ENCODE results near the gene KRT6C. TPM values are rescaled to one million over a fixed set of nuclear protein-coding genes. Genes with fewer than 3 reads are reported as not detected.

KRT6C gene
- total and polyA plus RNA-seq, 2 experiments from 2014 or later, result not detected

DNA sequence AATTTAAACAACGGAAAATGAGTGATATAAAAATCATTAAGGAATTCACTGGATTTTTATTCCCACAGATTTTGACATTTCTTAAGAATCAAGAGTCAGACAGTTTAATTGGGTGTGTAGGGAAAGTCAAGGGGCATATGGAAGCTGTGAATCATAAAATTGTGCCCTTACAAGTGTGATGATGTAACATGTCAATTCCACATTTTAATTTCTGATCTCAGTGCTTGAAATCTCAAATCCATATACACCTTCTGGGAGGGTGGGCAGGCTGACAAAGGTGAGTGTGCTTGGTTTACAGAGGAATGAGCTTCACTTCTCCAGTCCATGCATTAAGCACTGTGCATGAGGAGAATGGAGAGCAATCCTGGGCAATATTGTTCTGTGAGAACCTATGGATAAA is 20.5 kb upstream of the KRT6C start:
- Mint-ChIP-seq H3K4me1 (peaks cover 26% of the 10 kb centered on the region), H3K27ac (no peak overlapping the region), H3K36me3 (ENCODE audit: low read depth) (peaks cover 3% of the 10 kb centered on the region; the same call in 1 of the 3 replicates), H3K9me3 (peaks cover 14% of the 10 kb centered on the region; the same call in 2 of the 3 replicates), H3K27me3 (ENCODE audit: insufficient read depth, low read depth, poor library complexity) (peaks cover 14% of the 10 kb centered on the region), H3K4me3 (no peak overlapping the region)
- Histone ChIP-seq H3K27ac (ENCODE audit: low read depth) (no peak overlapping the region), H3K4me3 (no peak overlapping the region), H4K20me1 (replicated peaks; ENCODE audit: insufficient read depth) (no peaks in the 10 kb centered on the region), H3K4me2 (no peak overlapping the region), H3K4me1 (ENCODE audit: insufficient read depth) (peaks cover 19% of the 10 kb centered on the region), H3K27me3 (ENCODE audit: insufficient read depth) (no peaks in the 10 kb centered on the region), H3K36me3 (ENCODE audit: insufficient read depth) (no peaks in the 10 kb centered on the region), H3F3A (replicated peaks; ENCODE audit: low read depth) (no peaks in the 10 kb centered on the region), H2AFZ (no peak overlapping the region), H3K79me2 (replicated peaks; ENCODE audit: insufficient read depth) (no peaks in the 10 kb centered on the region), H3K9me2 (ENCODE audit: insufficient read depth) (no peaks in the 10 kb centered on the region)
- ATAC-seq (no peak), DNase-seq (ENCODE audit: low spot score) (no peak)
- TF ChIP-seq, protein P1, sequence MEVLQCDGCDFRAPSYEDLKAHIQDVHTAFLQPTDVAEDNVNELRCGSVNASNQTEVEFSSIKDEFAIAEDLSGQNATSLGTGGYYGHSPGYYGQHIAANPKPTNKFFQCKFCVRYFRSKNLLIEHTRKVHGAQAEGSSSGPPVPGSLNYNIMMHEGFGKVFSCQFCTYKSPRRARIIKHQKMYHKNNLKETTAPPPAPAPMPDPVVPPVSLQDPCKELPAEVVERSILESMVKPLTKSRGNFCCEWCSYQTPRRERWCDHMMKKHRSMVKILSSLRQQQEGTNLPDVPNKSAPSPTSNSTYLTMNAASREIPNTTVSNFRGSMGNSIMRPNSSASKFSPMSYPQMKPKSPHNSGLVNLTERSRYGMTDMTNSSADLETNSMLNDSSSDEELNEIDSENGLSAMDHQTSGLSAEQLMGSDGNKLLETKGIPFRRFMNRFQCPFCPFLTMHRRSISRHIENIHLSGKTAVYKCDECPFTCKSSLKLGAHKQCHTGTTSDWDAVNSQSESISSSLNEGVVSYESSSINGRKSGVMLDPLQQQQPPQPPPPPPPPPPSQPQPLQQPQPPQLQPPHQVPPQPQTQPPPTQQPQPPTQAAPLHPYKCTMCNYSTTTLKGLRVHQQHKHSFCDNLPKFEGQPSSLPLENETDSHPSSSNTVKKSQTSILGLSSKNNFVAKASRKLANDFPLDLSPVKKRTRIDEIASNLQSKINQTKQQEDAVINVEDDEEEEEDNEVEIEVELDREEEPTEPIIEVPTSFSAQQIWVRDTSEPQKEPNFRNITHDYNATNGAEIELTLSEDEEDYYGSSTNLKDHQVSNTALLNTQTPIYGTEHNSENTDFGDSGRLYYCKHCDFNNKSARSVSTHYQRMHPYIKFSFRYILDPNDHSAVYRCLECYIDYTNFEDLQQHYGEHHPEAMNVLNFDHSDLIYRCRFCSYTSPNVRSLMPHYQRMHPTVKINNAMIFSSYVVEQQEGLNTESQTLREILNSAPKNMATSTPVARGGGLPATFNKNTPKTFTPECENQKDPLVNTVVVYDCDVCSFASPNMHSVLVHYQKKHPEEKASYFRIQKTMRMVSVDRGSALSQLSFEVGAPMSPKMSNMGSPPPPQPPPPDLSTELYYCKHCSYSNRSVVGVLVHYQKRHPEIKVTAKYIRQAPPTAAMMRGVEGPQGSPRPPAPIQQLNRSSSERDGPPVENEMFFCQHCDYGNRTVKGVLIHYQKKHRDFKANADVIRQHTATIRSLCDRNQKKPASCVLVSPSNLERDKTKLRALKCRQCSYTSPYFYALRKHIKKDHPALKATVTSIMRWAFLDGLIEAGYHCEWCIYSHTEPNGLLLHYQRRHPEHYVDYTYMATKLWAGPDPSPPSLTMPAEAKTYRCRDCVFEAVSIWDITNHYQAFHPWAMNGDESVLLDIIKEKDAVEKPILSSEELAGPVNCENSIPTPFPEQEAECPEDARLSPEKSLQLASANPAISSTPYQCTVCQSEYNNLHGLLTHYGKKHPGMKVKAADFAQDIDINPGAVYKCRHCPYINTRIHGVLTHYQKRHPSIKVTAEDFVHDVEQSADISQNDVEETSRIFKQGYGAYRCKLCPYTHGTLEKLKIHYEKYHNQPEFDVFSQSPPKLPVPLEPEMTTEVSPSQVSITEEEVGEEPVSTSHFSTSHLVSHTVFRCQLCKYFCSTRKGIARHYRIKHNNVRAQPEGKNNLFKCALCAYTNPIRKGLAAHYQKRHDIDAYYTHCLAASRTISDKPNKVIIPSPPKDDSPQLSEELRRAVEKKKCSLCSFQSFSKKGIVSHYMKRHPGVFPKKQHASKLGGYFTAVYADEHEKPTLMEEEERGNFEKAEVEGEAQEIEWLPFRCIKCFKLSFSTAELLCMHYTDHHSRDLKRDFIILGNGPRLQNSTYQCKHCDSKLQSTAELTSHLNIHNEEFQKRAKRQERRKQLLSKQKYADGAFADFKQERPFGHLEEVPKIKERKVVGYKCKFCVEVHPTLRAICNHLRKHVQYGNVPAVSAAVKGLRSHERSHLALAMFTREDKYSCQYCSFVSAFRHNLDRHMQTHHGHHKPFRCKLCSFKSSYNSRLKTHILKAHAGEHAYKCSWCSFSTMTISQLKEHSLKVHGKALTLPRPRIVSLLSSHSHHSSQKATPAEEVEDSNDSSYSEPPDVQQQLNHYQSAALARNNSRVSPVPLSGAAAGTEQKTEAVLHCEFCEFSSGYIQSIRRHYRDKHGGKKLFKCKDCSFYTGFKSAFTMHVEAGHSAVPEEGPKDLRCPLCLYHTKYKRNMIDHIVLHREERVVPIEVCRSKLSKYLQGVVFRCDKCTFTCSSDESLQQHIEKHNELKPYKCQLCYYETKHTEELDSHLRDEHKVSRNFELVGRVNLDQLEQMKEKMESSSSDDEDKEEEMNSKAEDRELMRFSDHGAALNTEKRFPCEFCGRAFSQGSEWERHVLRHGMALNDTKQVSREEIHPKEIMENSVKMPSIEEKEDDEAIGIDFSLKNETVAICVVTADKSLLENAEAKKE (CRISPR knock-in tag; IDR thresholded peaks at IDR 0.05), result no peak
- TF ChIP-seq, protein P2, sequence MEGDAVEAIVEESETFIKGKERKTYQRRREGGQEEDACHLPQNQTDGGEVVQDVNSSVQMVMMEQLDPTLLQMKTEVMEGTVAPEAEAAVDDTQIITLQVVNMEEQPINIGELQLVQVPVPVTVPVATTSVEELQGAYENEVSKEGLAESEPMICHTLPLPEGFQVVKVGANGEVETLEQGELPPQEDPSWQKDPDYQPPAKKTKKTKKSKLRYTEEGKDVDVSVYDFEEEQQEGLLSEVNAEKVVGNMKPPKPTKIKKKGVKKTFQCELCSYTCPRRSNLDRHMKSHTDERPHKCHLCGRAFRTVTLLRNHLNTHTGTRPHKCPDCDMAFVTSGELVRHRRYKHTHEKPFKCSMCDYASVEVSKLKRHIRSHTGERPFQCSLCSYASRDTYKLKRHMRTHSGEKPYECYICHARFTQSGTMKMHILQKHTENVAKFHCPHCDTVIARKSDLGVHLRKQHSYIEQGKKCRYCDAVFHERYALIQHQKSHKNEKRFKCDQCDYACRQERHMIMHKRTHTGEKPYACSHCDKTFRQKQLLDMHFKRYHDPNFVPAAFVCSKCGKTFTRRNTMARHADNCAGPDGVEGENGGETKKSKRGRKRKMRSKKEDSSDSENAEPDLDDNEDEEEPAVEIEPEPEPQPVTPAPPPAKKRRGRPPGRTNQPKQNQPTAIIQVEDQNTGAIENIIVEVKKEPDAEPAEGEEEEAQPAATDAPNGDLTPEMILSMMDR (conservative IDR thresholded peaks at IDR 0.05; ENCODE audit: low read depth in 2 of 2), result no peak
- TF ChIP-seq ZNF331 (CRISPR knock-in tag; IDR thresholded peaks at IDR 0.05; ENCODE audit: low read depth), result no peak
- TF ChIP-seq CREB1 (CRISPR knock-in tag; IDR thresholded peaks at IDR 0.05; ENCODE audit: low read depth), result no peak
- TF ChIP-seq, protein P3, sequence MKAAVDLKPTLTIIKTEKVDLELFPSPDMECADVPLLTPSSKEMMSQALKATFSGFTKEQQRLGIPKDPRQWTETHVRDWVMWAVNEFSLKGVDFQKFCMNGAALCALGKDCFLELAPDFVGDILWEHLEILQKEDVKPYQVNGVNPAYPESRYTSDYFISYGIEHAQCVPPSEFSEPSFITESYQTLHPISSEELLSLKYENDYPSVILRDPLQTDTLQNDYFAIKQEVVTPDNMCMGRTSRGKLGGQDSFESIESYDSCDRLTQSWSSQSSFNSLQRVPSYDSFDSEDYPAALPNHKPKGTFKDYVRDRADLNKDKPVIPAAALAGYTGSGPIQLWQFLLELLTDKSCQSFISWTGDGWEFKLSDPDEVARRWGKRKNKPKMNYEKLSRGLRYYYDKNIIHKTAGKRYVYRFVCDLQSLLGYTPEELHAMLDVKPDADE (IDR thresholded peaks at IDR 0.05), result no peak
- no peak for TF ChIP-seq POLR2AphosphoS5 (IDR thresholded peaks at IDR 0.05; ENCODE audit: low read depth)
- TF ChIP-seq ZNF114 (CRISPR knock-in tag; IDR thresholded peaks at IDR 0.05), result no peak
- TF ChIP-seq NANOG (IDR thresholded peaks at IDR 0.05; ENCODE audit: borderline replicate concordance), result no peak
- TF ChIP-seq STAT1 (IDR thresholded peaks at IDR 0.05; ENCODE audit: unreplicated experiment), result no peak
- TF ChIP-seq EZH2 (IDR thresholded peaks at IDR 0.05; ENCODE audit: low read depth, unreplicated experiment), result no peak
- no peak for TF ChIP-seq JUNB (IDR thresholded peaks at IDR 0.05; ENCODE audit: unreplicated experiment)
- TF ChIP-seq EZH2phosphoT487 (IDR thresholded peaks at IDR 0.05; ENCODE audit: unreplicated experiment), result no peak
- TF ChIP-seq, protein P4, sequence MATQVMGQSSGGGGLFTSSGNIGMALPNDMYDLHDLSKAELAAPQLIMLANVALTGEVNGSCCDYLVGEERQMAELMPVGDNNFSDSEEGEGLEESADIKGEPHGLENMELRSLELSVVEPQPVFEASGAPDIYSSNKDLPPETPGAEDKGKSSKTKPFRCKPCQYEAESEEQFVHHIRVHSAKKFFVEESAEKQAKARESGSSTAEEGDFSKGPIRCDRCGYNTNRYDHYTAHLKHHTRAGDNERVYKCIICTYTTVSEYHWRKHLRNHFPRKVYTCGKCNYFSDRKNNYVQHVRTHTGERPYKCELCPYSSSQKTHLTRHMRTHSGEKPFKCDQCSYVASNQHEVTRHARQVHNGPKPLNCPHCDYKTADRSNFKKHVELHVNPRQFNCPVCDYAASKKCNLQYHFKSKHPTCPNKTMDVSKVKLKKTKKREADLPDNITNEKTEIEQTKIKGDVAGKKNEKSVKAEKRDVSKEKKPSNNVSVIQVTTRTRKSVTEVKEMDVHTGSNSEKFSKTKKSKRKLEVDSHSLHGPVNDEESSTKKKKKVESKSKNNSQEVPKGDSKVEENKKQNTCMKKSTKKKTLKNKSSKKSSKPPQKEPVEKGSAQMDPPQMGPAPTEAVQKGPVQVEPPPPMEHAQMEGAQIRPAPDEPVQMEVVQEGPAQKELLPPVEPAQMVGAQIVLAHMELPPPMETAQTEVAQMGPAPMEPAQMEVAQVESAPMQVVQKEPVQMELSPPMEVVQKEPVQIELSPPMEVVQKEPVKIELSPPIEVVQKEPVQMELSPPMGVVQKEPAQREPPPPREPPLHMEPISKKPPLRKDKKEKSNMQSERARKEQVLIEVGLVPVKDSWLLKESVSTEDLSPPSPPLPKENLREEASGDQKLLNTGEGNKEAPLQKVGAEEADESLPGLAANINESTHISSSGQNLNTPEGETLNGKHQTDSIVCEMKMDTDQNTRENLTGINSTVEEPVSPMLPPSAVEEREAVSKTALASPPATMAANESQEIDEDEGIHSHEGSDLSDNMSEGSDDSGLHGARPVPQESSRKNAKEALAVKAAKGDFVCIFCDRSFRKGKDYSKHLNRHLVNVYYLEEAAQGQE (IDR thresholded peaks at IDR 0.05; ENCODE audit: unreplicated experiment), result no peak

Measured in GM23338 (cell line).